A673 (cell line): Measurements from ENCODE around the gene GULP1.

ENCODE experiments used
- EZH2 ChIP-seq: fragments of 200-600 bp; sonication (generic); IDR thresholded peaks from 2 replicates; pipeline ENCODE4 v1.6.1; 2017; ENCODE audit warnings: borderline replicate concordance, low read depth, mild to moderate bottlenecking, mixed read lengths, antibody characterized with exemption, low read length; ENCODE audit not compliant: poor library complexity, severe bottlenecking
- TF ChIP-seq, protein P1 (sequence below): fragments of 300-800, 200-600 bp; sonication (generic); conservative IDR thresholded peaks from 2 replicates; pipeline ENCODE4 v1.5.1; 2017; ENCODE audit warnings: low read depth, mild to moderate bottlenecking, antibody characterized with exemption, low read length, moderate library complexity, mixed read lengths

DNA sequence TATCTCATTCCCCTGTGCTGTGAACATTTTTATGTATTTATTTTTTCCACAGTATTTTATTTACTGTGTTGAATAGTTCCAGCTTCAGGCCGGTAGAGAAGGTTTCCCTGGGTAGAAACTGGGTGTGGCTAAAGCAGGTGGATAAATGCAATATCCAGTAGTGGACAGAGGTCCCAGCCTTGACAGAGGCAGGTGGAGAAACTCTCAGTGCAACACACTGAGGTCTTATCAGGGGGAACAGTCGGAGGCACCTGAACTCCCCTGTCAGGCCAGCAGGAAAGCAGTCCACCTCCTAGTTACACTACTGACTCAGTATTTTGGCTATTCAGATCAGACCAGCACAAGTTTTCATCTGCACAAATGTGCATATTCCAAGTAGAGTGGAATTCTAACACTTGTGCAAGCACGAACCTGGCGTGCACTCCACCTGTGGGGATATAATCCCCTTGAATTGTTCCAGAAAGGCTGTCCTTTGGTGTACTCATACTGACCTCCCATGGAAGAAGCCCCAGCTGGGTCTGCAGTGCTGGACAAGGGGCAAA, 103.3 kb downstream of the GULP1 start:
- TF ChIP-seq EZH2 = no peak
- TF ChIP-seq, protein P1, sequence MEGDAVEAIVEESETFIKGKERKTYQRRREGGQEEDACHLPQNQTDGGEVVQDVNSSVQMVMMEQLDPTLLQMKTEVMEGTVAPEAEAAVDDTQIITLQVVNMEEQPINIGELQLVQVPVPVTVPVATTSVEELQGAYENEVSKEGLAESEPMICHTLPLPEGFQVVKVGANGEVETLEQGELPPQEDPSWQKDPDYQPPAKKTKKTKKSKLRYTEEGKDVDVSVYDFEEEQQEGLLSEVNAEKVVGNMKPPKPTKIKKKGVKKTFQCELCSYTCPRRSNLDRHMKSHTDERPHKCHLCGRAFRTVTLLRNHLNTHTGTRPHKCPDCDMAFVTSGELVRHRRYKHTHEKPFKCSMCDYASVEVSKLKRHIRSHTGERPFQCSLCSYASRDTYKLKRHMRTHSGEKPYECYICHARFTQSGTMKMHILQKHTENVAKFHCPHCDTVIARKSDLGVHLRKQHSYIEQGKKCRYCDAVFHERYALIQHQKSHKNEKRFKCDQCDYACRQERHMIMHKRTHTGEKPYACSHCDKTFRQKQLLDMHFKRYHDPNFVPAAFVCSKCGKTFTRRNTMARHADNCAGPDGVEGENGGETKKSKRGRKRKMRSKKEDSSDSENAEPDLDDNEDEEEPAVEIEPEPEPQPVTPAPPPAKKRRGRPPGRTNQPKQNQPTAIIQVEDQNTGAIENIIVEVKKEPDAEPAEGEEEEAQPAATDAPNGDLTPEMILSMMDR = no peak
